Nephron progenitor cell (in vitro differentiated cells): ENCODE measurements around the gene SMAD3.

Source experiments
- DNase-seq: peaks from one replicate; pipeline ENCODE4 v3.0.0; 2021
- H3K27ac Mint-ChIP-seq: 2 replicates; pipeline ENCODE4 v1.8.0; 2021; ENCODE audit warnings: mild to moderate bottlenecking, moderate library complexity, mixed read lengths
- H3K27me3 Mint-ChIP-seq: 2 replicates; pipeline ENCODE4 v1.8.0; 2021; ENCODE audit warnings: mild to moderate bottlenecking, low read depth, mixed read lengths; ENCODE audit not compliant: poor library complexity
- H3K36me3 Mint-ChIP-seq: 2 replicates; pipeline ENCODE4 v1.8.0; 2021; ENCODE audit warnings: low read depth, mixed read lengths
- H3K4me1 Mint-ChIP-seq: 2 replicates; pipeline ENCODE4 v1.8.0; 2021; ENCODE audit warnings: mixed read lengths
- H3K4me3 Mint-ChIP-seq: 2 replicates; pipeline ENCODE4 v1.8.0; 2021; ENCODE audit warnings: mild to moderate bottlenecking, moderate library complexity, mixed read lengths
- H3K9me3 Mint-ChIP-seq: 2 replicates; pipeline ENCODE4 v1.8.0; 2021; ENCODE audit warnings: mild to moderate bottlenecking, moderate library complexity, mixed read lengths
- CTCF ChIP-seq: fragments of 200-600 bp; sonication (generic); IDR thresholded peaks from 2 replicates; pipeline ENCODE4 v1.5.0; 2021; ENCODE audit warnings: antibody characterized with exemption

Gene SMAD3

DNA sequence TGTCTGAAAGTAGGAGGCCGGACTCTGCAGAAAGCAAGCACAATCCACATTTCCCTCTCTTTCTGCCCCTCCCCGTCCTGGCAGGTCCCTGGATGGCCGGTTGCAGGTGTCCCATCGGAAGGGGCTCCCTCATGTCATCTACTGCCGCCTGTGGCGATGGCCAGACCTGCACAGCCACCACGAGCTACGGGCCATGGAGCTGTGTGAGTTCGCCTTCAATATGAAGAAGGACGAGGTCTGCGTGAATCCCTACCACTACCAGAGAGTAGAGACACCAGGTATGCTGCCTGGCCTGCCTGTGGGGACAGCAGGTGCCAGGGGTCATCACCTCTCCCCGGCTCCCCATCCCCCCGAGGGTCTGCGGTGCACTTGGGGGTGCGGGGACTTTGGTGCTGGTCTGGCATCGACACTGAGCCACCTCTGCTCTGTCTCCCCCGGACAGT, 99.4 kb downstream of the SMAD3 start:
- no peak overlapping the region for H3K4me3 Mint-ChIP-seq
- no peak for DNase-seq
- H3K36me3 Mint-ChIP-seq: peaks cover 39% of the 10 kb centered on the region
- H3K9me3 Mint-ChIP-seq: peaks cover 3% of the 10 kb centered on the region
- H3K4me1 Mint-ChIP-seq: peaks cover 94% of the 10 kb centered on the region
- H3K27ac Mint-ChIP-seq: no peak overlapping the region
- TF ChIP-seq CTCF: no peak
- peaks cover 7% of the 10 kb centered on the region for H3K27me3 Mint-ChIP-seq

- no peak for DNase-seq
- Mint-ChIP-seq H3K4me1 (peaks cover 96% of the 10 kb centered on the region), H3K9me3 (no peaks in the 10 kb centered on the region), H3K27ac (peak overlapping the region; percentile 31), H3K36me3 (peaks cover 44% of the 10 kb centered on the region), H3K27me3 (peaks cover 7% of the 10 kb centered on the region), H3K4me3 (peak overlapping the region; percentile 16)
- TF ChIP-seq CTCF: no peak
These were observed 100.2 kb downstream of the SMAD3 start for GRCh38 chr15:67165254-67166253.

DNA sequence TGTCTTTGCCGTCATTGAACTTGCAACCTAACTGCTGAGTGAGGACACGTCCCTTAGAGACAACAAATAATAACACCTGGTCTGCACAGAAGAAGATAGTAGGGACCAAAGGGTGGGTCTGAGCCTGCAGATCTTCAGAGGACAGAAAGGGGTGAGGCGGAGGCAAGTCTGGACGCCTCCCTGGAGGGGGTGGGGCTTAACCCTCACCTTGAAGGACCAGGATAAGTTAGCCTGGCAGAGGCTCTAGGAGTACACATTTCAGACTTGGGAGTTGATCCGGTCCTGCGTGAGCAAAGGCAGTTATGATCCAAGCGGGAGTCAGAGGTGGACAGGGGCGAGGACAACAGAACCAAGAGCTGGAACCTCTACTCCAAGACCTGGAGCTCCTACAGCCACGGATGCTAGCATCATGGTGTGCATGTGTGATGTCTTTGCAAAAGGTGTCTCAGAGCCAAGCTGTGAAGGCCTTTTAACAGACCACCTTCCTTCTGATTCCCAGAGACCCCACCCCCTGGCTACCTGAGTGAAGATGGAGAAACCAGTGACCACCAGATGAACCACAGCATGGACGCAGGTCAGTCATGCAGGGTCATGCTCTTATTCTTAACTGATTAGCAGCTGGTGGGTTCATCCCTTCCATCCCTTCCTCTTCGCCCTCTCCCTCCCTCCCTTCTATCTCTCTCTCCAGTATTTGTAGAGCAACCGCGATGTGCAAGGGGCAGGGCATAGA, 101.0 kb downstream of the SMAD3 start:
- Mint-ChIP-seq H3K36me3 (peaks cover 47% of the 10 kb centered on the region), H3K27me3 (peaks cover 7% of the 10 kb centered on the region), H3K27ac (peak overlapping the region; percentile 28), H3K4me3 (no peak overlapping the region), H3K9me3 (no peaks in the 10 kb centered on the region), H3K4me1 (peaks cover 98% of the 10 kb centered on the region)
- TF ChIP-seq CTCF: no peak
- no peak for DNase-seq

DNA sequence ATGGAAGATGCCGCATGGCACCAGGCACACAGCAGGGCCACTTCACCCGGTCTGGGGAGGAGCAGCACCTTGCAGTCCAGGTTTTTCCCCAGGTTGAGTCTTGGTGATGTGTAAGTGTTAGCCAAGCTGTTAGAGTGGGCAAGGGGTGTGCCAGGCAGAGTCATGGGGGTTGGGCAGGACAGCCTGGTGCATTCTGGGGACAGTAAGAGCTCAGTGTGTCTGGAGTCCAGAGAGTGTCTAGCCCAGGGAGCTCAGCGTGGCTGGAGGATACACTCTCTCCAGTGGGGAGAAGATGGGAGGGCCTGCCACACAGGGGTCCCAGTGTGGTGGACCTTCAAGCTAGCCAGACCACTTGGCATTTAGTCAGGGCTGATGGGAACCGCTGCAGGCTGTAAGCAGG, 101.7 kb downstream of the SMAD3 start:
- Mint-ChIP-seq H3K27ac (no peak overlapping the region), H3K4me1 (peaks cover 98% of the 10 kb centered on the region), H3K36me3 (peaks cover 53% of the 10 kb centered on the region), H3K4me3 (no peak overlapping the region), H3K27me3 (peaks cover 7% of the 10 kb centered on the region), H3K9me3 (no peaks in the 10 kb centered on the region)
- no peak for TF ChIP-seq CTCF
- no peak for DNase-seq

- no peaks in the 10 kb centered on the region for H3K9me3 Mint-ChIP-seq
- DNase-seq: no peak
- peaks cover 7% of the 10 kb centered on the region for H3K27me3 Mint-ChIP-seq
- H3K4me3 Mint-ChIP-seq: no peak overlapping the region
- peak overlapping the region; percentile 43 for H3K27ac Mint-ChIP-seq
- peaks cover 98% of the 10 kb centered on the region for H3K4me1 Mint-ChIP-seq
- peaks cover 69% of the 10 kb centered on the region for H3K36me3 Mint-ChIP-seq
- TF ChIP-seq CTCF: no peak
These were observed 103.3 kb downstream of the SMAD3 start for GRCh38 chr15:67168694-67169093.
